Gastroesophageal sphincter (tissue), 4 donors: ENCODE results near the gene FHOD3. TPM values are rescaled to one million over a fixed set of nuclear protein-coding genes. Genes with fewer than 3 reads are reported as not detected.

Source experiments
- ATAC-seq: fragments of 150-250 bp; one replicate; pipeline ENCODE4 v1.9.1; 2016; ENCODE audit warnings: mild to moderate bottlenecking, moderate library complexity
- H3K27ac ChIP-seq, 4 donors: fragments of 200-600 bp; sonication (generic) in 3 of 4; 1 replicate in 3 of 4; 2 replicates in 1 of 4; pipeline ENCODE4 v1.5.1; 2016 to 2019
- H3K27me3 ChIP-seq: fragments of 200-600 bp; sonication (generic); one replicate; pipeline ENCODE4 v1.5.1; 2019
- H3K36me3 ChIP-seq, 2 donors: fragments of 200-600 bp; sonication (generic); one replicate each; pipeline ENCODE4 v1.5.1; 2019; ENCODE audit warnings: control low read depth in 1 of 2
- H3K4me1 ChIP-seq, 3 donors: fragments of 200-600 bp; sonication (generic); 1 replicate in 2 of 3; 2 replicates in 1 of 3; pipeline ENCODE4 v1.5.1; 2016 to 2019; ENCODE audit warnings: control low read depth in 2 of 3
- H3K4me3 ChIP-seq, 2 donors: fragments of 200-600 bp; sonication (generic); one replicate each; pipeline ENCODE4 v1.5.1; 2019; ENCODE audit warnings: mild to moderate bottlenecking in 1 of 2, moderate library complexity in 1 of 2
- H3K9me3 ChIP-seq, 3 donors: fragments of 200-600 bp; sonication (generic); one replicate each; pipeline ENCODE4 v1.5.1; 2017 to 2019; ENCODE audit warnings: control low read depth in 2 of 3
- EP300 ChIP-seq: sonication (generic); formaldehyde crosslinking; IDR thresholded peaks from one replicate; pipeline ENCODE4 v1.6.1; 2017; ENCODE audit warnings: antibody characterized with exemption, mild to moderate bottlenecking
- POLR2A ChIP-seq, 2 donors: fragments of 450-650 bp; IDR thresholded peaks; one replicate each; pipeline ENCODE4 v1.6.1; 2017; ENCODE audit warnings: antibody characterized with exemption in 2 of 2, mild to moderate bottlenecking in 2 of 2, moderate library complexity in 1 of 2
- POLR2AphosphoS5 ChIP-seq: sonication (generic); formaldehyde crosslinking; IDR thresholded peaks from one replicate; pipeline ENCODE4 v1.6.1; 2017; ENCODE audit warnings: antibody characterized with exemption
- WGBS, 2 donors: methylation state at CpG; one replicate each; pipeline ENCODE4 v1.1.5; 2018; ENCODE audit warnings: low coverage in 1 of 2; 5-methylcytosine and 5-hydroxymethylcytosine counted together
- total RNA-seq, 4 donors: library from RNA; depleted of rRNA; stranded (reverse); fragments of >200 nt; gene quantifications; one replicate each; pipeline ENCODE4 v1.1.0, GENCODE V29; 2016
- TF ChIP-seq, protein P1 (sequence below), 4 experiments: fragments of 200-600 bp in 2 of 4; fragments of 450-650 bp in 2 of 4; sonication (generic) in 1 of 4; IDR thresholded peaks; one replicate each; pipeline ENCODE4 v1.5.1; 2017 to 2019; ENCODE audit warnings: antibody characterized with exemption in 4 of 4, mild to moderate bottlenecking in 2 of 4, moderate library complexity in 2 of 4

Gene FHOD3
- total RNA-seq, 4 donors from 2014 or later, result 18.4 to 36.7 (median 30.4) TPM

DNA sequence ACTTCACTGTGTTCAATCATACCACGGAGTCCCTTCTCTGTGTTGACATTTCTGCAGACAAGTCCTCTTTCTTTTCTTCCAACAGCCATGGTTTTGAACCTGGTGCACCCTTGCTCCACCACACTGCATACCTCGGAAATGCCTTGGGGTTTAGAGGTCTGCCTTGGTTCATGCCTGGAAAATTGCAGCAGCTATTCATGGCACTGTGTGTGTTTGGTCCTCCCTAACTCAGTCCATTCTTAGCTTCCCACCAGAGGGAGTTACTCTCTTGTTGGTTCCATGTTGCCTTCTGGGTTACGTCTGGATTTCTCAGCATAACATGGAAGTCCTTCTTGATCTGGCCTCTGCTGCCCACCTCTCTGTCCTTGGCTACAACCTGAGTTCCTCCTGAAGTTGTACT is 206.0 kb downstream of the FHOD3 start:
- Histone ChIP-seq H3K27ac (no peak overlapping the region), H3K4me1 (no peaks in the 10 kb centered on the region), H3K36me3 (peaks cover 0 to 5% of the 10 kb centered on the region in 2 donors), H3K4me3 (no peak overlapping the region), H3K27me3 (no peaks in the 10 kb centered on the region), H3K9me3 (no peaks in the 10 kb centered on the region)
- TF ChIP-seq POLR2AphosphoS5, result no peak
- TF ChIP-seq EP300, result no peak
- TF ChIP-seq, protein P1, sequence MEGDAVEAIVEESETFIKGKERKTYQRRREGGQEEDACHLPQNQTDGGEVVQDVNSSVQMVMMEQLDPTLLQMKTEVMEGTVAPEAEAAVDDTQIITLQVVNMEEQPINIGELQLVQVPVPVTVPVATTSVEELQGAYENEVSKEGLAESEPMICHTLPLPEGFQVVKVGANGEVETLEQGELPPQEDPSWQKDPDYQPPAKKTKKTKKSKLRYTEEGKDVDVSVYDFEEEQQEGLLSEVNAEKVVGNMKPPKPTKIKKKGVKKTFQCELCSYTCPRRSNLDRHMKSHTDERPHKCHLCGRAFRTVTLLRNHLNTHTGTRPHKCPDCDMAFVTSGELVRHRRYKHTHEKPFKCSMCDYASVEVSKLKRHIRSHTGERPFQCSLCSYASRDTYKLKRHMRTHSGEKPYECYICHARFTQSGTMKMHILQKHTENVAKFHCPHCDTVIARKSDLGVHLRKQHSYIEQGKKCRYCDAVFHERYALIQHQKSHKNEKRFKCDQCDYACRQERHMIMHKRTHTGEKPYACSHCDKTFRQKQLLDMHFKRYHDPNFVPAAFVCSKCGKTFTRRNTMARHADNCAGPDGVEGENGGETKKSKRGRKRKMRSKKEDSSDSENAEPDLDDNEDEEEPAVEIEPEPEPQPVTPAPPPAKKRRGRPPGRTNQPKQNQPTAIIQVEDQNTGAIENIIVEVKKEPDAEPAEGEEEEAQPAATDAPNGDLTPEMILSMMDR (IDR thresholded peaks at IDR 0.05), result no peak
- TF ChIP-seq POLR2A (IDR thresholded peaks at IDR 0.05), result no peak
- 91 to 100% methylated on average over 2 of the region's 3 CpGs for whole genome bisulfite sequencing, 2 donors
- ATAC-seq, result no peak

DNA sequence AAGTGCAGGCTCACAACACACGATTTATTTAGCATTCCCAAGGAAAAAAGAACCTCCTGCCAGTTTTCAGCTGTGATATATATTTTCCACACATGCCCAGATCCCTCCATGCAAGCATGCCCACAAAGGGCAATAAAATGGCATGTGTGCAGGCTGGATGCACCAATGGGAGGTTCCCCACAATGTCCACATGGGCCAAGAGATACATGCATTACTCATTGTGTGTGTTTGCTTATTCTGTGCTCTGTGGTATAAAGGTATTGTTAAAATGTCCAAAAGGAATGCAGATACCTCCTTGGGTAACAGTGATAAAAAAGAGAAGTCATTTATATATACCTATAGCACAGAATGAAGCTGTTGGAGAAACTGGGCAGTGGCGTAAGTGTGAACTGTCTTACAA is 207.4 kb downstream of the FHOD3 start:
- WGBS, 2 donors, result 93 to 94% methylated on average over 2 of the region's 2 CpGs
- ATAC-seq, result no peak
- H3K27me3 ChIP-seq, result no peaks in the 10 kb centered on the region
- peaks cover 0 to 5% of the 10 kb centered on the region in 2 donors for H3K36me3 ChIP-seq
- TF ChIP-seq, protein P1 (IDR thresholded peaks at IDR 0.05), result no peak
- TF ChIP-seq POLR2A (IDR thresholded peaks at IDR 0.05) (no peak), EP300 (no peak), POLR2AphosphoS5 (no peak)
- no peaks in the 10 kb centered on the region for H3K4me1 ChIP-seq
- H3K4me3 ChIP-seq, result no peak overlapping the region
- H3K9me3 ChIP-seq, result no peaks in the 10 kb centered on the region
- H3K27ac ChIP-seq, result no peak overlapping the region

DNA sequence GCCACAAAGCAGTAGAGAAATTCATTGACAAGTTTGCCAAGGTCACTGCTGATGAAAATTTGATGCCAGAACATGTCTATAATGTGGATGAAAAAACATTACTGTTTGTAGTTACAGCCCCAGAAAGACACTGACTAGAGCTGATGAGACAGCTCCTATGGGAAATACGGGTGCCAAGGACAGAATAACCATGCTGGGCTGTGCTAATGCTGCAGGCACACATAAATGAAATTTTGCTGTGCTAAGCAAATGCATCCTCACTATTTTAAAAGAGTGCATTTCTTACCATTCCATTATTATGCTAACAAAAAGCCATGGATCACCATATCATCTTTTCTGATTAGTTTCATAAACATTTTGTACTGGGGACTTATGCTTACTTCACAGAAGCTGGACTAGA is 208.2 kb downstream of the FHOD3 start:
- no peak overlapping the region for H3K4me3 ChIP-seq
- no peak for ATAC-seq
- H3K27me3 ChIP-seq, result no peaks in the 10 kb centered on the region
- H3K4me1 ChIP-seq, result no peaks in the 10 kb centered on the region
- peaks cover 0 to 5% of the 10 kb centered on the region in 2 donors for H3K36me3 ChIP-seq
- TF ChIP-seq, protein P1 (IDR thresholded peaks at IDR 0.05), result no peak
- TF ChIP-seq POLR2AphosphoS5 (no peak), EP300 (no peak), POLR2A (IDR thresholded peaks at IDR 0.05) (no peak)
- no peak overlapping the region for H3K27ac ChIP-seq
- no peaks in the 10 kb centered on the region for H3K9me3 ChIP-seq
- 85 to 90% methylated on average over 1 of the region's 1 CpG for WGBS, 2 donors

DNA sequence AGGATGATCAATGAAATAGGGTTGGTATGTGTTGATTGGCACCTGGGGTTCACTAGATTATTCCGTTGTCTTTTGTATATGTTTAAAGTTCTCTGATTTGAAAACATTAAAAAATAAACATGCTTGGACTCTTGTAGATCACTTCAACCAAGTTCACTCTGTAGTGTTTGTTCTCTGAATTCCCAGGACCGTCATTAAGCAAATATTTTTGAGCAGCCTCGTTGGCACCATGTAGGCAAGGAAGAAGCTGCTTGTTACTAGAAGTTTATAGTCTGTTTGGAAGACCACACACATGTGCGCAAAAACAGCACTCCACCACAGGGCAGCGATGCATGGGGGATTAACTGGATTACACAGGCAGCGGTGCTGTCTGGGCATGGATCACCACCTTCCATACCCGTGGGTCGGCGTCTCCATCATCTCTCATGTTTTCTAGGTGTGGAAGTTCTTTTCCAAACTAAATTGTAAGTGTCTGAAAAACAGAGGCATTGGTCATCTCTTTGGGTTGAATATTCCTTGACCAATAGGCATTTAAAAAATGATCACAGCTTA is 212.2 kb downstream of the FHOD3 start:
- WGBS, 2 donors, result 77 to 80% methylated on average over 7 to 8 of the region's 9 CpGs
- no peaks in the 10 kb centered on the region for H3K9me3 ChIP-seq
- no peak for ATAC-seq

DNA sequence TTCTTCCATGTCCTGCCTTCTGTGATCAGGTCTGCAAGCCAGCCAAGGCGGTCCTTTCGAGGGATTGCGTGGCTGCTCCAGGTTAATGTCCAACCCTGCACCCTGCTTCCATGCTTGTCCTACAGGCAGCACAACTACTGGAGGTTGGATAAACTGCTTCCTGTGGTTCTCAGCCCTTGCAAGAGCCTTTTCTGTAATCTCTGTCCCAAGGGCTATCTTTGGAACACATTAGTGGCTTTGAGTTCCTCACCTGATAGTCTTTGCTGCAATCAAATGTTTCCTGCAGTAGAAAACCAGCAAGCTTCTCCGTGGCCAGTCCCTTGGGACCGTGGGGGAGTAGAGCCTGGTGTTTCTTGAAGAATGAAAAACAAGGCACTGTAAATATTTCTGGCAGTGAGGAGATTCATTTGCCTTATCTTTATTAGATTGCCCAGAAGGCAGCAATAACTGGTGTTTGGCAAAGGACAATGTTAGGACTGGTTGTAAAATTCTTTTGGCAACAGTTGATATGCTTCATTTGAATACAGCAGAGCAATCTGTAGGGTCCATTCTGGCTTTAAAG is 214.4 kb downstream of the FHOD3 start:
- no peak overlapping the region for H3K27ac ChIP-seq
- no peaks in the 10 kb centered on the region for H3K36me3 ChIP-seq
- no peak overlapping the region for H3K4me3 ChIP-seq
- TF ChIP-seq EP300 (no peak), POLR2AphosphoS5 (no peak)
- TF ChIP-seq, protein P1 (IDR thresholded peaks at IDR 0.05), result no peak
- ATAC-seq, result no peak
- WGBS, 2 donors, result 53 to 79% methylated on average over 2 to 4 of the region's 5 CpGs
- H3K27me3 ChIP-seq, result no peaks in the 10 kb centered on the region
- H3K9me3 ChIP-seq, result no peaks in the 10 kb centered on the region
- no peaks in the 10 kb centered on the region for H3K4me1 ChIP-seq

More for the DNA sequence above, 212.2 kb downstream of the FHOD3 start:
- no peaks in the 10 kb centered on the region for H3K27me3 ChIP-seq
- no peak overlapping the region for H3K4me3 ChIP-seq
- H3K4me1 ChIP-seq, result no peaks in the 10 kb centered on the region
- no peak overlapping the region for H3K27ac ChIP-seq
- no peak for TF ChIP-seq POLR2AphosphoS5
- no peak for TF ChIP-seq POLR2A (IDR thresholded peaks at IDR 0.05)
- no peak for TF ChIP-seq EP300
- H3K36me3 ChIP-seq, result no peaks in the 10 kb centered on the region
